GM18870 (cell line): ENCODE data around the gene CCT6A.
"Not testable (repeated sequence)": the region's sequence is repeated elsewhere in the genome, so short reads cannot be mapped to it uniquely, and the experiment has no call there.

Source experiments
- ATAC-seq: cut with Tn5 transposase; IDR thresholded peaks from one replicate; pipeline ENCODE4 v1.9.1; 2021; ENCODE audit warnings: moderate library complexity; ENCODE audit not compliant: unreplicated experiment

The CCT6A gene

DNA sequence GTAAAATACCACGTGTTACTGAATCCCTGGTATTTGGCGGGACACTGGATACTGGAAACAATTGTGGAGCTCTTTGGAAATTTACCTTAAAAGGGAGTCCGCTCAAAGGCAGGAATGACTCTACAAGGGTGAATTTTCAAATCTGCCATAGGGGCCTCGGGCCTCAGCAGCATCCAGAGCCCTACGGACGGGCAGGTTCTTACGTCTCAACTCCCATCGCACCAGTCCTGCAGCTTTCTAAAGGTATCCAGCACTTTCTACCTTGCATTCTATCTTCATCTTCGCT lies 569 bp upstream of the CCT6A start:
- ATAC-seq = no peak

DNA sequence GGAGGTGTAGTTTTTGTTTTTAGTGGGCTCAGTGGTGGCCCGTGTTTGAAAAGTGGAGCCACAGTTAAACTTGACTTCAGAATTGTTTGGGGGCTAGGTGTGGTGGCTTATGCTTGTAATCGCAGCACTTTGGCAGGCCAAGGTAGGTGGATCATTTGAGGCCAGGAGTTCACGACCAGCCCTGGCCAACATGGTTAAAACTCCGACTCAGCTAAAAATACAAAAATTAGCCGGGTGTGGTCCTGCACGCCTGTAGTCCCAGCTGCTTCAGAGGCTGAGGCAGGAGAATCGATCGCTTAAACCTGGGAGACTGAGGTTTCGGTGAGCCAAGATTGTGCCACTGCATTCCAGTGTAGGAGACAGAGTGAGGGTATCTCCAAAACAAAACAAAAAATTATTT lies 1.8 kb downstream of the CCT6A start:
- ATAC-seq = no peak

DNA sequence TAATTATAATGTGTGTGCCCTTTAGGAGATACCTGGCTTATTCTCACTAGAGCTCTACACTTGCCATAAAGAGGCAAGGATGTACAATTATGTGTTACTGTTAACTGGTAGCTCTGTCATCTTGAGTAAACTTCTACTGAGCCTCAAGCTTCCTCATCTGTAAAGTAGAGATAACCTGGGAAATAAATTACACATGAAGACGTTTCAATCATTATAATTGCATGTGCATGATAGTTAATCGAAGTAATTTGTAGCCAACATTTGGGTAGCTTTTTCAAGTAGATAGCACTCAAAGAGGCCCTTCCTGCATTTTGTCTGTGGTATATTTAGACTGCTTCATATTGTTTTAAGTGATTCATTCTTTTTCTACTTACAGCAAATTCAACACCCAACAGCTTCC lies 2.4 kb downstream of the CCT6A start:
- ATAC-seq = no peak

DNA sequence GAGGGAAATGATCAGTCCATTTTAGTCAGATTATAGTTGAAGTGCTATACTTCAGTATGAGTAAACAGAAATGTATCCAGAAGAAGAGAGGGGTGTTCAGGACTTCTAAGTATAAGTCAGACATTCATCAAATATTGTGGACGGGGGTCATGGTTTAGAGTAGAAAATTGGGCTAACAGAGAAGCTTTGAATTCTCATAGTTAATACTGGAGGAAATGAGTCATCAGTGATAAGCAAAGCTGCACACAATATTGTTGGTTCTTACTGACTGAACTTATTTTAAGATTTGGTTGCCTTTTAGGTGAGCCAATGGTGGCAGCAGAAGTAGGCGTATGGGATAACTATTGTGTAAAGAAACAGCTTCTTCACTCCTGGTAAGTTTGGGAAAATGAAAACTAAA lies 10.8 kb downstream of the CCT6A start:
- ATAC-seq = no peak

DNA sequence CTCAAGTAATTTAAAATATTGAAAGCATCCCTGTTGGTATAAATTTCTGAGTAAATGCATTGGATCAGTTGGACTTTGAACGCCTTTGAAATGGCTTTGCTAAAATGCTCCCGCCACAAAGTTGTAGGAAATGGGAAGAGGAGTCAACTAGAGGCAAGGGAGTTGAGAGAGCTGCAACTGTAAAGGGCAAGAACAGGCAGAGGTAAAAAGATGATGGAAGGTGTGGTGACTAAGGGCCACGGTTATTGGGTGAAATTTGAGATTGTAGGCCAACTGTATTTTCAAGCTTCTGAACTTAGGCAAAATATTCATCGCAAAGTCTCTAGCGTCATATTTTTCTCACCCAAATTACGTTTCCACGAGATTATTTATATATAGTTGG lies 11.9 kb downstream of the CCT6A start:
- no peak for ATAC-seq

DNA sequence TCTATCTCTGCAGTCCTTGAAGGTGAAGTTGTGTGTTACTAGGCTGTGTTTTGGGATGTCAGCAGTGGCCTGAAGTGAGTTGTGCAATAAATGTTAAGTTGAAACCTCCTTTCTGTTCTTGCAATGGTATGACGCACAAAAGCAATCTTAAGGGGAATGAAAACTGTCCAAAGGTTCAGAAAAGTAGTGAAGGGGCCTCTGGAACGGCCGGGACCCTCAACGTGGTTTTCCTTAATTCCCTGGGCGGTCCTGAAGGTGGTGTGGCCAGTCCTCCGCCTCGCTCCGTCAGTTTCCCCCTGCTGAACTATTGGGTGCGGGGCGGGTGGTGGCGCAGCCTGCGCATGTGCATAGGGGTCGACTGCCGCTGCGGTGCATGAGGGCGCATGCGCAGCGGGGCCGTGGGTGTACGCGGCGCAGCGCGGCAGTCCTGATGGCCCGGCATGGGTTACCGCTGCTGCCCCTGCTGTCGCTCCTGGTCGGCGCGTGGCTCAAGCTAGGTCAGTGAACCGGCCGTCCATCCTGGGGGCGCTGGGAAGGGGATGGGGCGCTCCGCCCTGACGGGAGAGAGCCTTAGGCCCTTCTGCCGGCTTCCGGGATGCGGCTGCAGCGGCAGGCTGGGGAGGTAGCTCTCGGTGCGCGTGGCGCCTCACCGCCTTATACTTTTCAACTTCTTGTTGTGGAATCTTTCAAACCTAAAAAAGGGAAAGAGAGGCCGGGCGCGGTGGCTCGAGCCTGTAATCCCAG lies 12.5 kb downstream of the CCT6A start, which contains the start of gene SUMF2:
TSS of gene SUMF2 (plus strand) at position 405 of the 744 bp plus-strand sequence. CDS start at position 431, 26 bp downstream.
- ATAC-seq = peak; percentile 79

DNA sequence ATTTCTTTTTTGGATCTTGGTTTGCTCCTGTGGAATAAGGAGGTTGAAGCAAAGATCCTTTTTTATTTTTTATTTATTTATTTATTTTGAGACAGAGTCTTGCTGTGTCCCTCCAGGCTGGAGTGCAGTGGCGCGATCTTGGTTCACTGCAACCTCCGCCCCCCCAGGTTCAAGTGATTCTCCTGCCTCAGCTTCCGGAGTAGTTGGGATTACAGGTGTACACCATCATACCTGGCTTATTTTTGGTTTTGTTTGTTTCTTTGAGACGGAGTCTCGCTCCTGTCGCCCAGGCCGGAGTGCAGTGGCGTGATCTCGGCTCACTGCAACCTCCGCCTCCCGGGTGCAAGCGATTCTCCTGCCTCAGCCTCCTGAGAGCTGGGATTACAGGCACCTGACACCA lies 14.8 kb downstream of the CCT6A start:
- ATAC-seq = not testable (repeated sequence)

DNA sequence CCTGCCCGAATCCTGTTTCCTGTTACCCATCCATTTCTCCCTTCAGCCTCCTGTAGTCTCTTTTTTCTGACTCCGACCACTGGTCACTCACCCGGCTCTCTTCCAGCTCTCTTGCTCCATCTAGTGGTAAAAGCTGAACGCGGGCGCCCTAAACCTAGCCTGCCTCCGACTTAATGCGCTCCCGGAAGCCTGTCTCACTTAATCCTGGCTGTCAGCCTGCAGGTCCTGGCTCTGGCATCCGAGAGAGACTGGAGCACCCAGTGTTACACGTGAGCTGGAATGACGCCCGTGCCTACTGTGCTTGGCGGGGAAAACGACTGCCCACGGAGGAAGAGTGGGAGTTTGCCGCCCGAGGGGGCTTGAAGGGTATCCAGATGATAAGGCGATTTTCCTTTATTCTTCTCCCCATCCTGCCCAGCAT lies 22.8 kb downstream of the CCT6A start:
- peak; percentile 84 for ATAC-seq

DNA sequence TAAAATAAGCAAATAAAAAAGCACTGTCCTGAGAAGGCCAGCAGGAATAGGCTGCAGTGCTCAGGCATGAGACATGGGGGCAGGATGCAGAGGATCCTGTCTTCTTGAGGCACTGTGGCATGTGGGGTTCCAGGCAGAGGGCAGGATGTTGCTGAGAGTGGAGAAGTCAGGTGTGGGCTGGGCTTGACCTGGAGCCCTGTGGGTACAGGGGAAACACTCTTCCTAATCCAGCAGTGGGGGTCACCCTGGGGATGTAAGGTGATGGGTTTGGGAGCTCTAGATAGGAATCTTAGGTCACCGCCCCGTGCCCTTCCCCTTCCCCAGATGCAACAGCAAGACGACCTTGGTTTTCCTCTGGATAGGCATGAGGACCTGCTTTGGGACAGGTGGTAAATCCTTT lies 26.1 kb downstream of the CCT6A start:
- no peak for ATAC-seq

DNA sequence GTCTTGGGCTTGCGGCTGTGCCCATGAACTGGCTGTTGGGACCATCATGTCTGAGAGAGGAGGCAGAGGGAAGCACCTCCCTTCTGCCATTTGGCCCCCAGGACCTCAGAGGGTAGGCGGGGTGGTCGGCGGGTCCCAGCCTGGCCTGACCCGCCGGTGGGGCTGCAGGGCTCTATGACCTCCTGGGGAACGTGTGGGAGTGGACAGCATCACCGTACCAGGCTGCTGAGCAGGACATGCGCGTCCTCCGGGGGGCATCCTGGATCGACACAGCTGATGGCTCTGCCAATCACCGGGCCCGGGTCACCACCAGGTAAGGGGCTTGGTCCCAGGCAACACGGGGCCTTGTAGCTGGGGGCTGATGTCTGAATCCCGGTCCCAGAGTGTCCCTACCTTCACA lies 26.6 kb downstream of the CCT6A start:
- no peak for ATAC-seq

DNA sequence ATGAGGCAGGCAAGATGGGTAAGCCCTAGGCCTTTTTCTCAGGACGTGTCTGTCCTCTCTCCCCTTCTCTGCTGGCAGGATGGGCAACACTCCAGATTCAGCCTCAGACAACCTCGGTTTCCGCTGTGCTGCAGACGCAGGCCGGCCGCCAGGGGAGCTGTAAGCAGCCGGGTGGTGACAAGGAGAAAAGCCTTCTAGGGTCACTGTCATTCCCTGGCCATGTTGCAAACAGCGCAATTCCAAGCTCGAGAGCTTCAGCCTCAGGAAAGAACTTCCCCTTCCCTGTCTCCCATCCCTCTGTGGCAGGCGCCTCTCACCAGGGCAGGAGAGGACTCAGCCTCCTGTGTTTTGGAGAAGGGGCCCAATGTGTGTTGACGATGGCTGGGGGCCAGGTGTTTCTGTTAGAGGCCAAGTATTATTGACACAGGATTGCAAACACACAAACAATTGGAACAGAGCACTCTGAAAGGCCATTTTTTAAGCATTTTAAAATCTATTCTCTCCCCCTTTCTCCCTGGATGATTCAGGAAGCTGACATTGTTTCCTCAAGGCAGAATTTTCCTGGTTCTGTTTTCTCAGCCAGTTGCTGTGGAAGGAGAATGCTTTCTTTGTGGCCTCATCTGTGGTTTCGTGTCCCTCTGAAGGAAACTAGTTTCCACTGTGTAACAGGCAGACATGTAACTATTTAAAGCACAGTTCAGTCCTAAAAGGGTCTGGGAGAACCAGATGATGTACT lies 28.1 kb downstream of the CCT6A start:
- no peak for ATAC-seq

DNA sequence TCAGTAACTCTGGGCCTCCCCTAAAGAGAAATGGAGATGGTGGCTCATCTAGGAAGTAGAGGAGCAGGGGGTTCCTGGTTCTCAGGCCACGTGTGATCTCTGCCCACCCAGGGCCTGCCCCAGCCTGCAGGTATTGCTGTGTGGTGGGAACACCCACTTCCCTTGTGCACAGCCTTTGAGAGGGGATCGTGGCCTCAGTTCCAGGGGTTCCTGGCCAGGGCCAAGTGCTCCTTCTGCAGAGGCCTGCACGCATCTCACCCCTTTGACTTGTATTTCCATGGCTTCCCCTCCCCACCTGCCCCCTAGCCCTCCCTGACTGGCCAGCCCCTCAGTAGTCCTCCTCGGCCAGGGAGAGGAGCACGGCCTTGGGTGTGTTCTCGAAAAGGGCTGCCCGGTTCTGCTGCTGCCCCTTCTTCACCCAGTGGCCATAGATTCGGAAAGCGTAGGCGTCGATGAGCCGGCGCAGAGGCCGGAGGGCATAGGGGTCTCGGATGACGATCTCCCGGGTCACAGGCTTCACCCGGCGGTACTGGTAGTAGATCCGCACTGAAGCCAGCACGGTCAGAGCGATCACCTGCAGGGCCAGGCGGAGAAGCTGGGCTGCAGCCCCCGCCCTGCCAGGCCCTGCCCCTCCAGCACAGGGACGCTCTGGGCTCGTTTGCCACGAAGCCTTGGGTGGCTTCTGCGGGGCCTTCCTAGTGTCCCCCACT lies 29.3 kb downstream of the CCT6A start:
- ATAC-seq = not testable (repeated sequence)

DNA sequence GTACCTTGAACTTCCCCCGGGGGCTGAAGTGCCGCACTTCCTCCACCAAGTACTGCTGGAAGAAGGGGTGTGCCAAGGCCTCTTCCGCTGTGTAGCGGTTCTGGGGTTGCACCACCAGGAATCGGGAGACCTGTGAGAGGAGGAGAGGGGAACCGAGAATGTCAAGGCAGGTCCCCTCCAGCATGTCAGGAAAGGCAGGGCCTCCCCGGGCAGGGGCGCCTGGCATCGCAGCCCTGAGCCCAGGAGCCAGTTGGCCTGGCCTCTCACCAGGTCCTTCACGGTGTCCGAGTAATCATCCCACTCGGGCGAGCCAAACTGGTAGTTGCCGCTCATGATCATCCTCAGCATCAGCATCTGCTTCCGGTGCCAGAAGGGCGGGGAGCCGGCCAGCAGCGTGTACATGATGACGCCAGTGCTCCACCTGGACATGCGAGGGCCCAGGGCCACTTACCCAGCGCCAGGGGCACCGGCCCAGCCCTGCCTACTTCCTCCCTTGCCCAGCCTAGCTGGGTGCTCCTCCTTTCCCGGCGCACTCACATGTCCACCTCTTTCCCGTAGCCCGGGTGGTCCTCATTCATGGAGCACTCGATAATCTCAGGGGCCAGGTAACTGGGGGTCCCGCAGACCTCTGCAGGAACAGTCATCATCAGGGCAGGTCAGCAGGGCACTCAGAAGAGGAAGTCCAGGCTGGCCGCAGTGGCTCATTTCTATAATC lies 30.2 kb downstream of the CCT6A start:
- ATAC-seq = no peak

DNA sequence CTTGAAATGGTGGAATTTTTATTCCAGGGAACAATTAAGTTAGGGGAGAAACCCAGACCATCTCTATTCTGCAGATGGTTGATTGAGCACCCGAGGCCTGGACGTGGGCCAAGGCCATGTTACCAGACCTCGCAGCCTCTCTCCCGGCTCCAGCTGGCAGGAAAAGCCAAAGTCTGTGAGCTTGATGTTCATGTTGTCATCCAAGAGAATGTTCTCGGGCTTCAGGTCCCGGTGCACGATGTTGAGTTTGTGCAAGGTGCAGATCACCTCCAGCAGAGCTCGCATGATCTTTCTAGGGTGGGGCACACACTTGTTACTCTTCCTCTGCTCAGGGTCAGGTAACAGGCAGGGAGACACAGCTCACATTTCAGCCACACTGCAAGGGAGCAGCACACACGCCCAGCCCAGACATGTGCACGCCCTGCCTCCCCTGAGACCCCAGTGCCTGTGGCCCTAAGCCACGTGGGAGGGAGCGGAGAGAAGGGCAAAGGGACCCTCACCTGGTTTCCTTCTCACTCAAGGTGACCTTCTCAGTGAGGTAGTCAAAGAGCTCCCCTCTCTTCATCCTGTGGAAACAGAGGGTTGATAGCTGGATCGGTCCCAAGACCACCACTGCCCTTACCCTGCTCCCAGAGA lies 31.7 kb downstream of the CCT6A start:
- no peak for ATAC-seq

DNA sequence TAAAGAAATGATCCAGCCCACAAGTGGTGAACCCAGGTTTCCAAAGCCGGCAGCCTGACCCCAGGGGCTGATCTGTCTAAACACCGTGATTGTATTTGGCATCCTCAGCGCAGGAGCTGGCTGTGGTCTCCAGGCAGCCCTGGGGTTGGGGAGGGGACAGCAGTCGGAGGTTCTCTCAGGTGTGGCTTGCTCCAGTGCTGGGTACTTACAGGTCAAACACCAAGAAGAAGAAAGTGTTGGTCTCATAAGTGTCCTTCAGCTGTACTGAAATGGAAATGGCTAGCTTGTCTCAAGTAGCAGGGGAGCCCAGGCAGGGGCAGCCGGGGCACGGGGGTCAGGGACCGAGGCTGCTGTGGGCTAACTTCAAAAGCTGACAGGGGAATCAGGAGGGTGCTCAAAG lies 35.2 kb downstream of the CCT6A start:
- ATAC-seq = no peak

DNA sequence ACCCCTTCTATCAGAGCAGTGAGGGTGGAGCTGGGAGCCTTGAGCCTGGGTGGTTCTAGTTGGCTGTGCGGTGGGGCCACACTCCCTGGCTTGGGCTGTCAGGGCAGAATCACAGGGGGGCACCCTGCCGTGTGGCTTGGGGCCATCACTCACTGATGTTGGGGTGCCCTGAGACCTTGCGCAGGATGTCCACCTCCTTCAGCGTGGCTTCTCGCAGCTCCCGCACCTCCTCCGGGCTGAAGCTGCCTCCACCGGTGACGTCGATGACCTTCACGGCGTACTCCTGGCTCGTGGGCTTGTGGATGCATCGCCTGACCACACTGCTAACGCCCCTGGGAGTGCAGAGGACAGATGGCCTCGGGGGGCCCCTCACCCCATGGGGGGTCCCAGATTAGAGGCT lies 35.9 kb downstream of the CCT6A start:
- ATAC-seq = no peak

DNA sequence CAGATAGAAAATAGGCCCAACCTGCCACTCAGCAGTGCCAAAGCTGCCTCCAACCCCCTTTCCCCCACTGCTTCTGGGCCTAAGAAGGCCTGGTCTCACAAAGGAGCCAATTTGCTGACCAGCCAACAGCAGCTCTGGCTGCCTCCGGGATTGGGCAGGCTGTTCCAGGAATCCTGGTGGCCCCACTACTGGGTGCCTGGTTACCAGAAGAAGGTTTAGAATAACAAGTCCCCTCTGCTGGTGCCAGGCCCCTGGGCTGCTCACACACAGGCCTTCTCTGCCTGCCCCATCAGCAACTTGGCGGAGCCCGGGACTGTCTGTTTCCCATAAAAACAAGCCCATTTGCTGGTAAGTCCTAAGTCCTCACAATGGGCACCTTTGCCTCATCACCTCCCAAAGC lies 40.0 kb downstream of the CCT6A start:
- ATAC-seq = no peak

DNA sequence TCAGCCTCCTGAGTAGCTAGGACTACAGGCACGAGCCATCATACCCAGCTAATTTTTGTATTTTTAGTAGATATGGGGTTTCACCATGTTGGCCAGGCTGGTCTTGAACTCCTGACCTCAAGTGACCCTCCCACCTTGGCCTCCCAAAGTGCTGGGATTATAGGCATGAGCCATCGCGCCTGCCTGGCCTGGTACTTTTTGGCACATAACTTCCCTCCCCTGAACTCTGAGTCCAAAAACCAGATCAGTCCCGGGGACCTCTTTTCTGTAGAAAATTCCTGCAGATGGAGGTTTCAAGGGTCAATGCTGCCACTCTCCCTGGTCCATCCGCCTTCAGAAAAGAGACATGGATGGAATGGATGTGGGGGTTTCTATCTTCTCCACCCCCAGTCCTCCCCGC lies 40.8 kb downstream of the CCT6A start:
- not testable (repeated sequence) for ATAC-seq

DNA sequence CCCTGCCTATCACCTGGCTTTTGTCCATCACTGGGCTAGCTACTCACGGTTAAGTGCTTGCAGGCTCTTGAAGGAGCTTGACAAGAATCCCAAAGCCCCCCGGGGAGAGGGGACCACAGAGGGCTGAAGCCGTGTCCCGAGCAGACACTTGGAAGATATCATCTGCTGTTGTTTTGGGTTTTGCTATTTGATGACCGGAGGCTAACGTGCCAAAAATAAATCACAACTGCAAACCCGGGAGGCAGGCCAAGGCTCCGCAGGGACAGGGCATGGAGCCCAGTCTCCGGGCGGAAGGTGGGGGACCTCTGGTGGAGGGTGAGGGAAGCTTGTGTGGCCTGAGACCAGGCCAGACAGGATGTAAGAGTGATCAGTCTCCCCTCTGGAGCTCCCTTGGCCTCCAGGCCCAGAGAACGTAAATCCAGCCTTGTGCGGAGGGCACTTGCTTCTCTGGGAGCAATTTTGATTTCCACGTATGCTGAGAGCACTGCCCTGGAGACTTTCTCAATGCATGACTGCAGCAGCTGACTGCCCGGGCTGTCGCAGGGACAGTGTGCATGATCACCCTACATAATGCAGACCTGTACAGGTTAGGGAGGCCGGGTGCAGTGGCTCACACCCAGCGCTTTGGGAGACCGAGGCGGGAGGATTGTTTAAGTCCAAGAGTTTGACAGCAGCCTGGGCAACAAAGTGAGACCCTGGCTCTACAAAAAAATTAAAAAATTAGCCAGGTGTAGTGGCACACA lies 41.4 kb downstream of the CCT6A start, which contains the start of gene PHKG1:
TSS of gene PHKG1 (minus strand) at position 164 of the 743 bp plus-strand sequence. CDS start 4,011 bp downstream, outside the sequence.
- ATAC-seq = no peak

DNA sequence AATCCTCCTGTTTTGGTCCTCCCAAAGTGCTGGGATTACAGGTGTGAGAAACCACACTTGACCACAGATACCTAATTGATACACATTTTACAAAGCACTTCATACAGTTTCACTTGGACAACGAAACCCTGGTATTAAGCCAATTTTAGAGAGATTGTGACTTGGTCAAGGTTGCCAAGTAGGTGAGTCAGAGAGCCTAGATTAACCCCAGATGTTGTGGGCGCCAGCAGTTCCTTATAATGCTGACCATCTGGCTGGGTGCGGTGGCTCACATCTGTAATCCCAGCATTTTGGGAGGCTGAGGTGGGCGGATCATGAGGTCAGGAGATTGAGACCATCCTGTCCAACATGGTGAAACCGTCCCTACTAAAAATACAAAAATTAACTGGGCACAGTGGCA lies 46.1 kb downstream of the CCT6A start:
- ATAC-seq = no peak
